H1 (cell line): Measurements from ENCODE around the gene GLCE. TPM values are rescaled to one million over a fixed set of nuclear protein-coding genes. Genes with fewer than 3 reads are reported as not detected.

ENCODE experiments used
- CTCF ChIA-PET: fragments of 300-600 bp; sonication (Branson Sonifier 250); formaldehyde crosslinking; loops from one replicate; lab custom pipeline; 2021; ENCODE audit not compliant: partially characterized antibody; lab: Charles Lee
- POLR2A ChIA-PET: fragments of 300-600 bp; sonication (Branson Sonifier 250); formaldehyde crosslinking; loops from one replicate; lab custom pipeline; 2021; ENCODE audit warnings: inconsistent platforms; ENCODE audit not compliant: partially characterized antibody; lab: Charles Lee
- DNase-seq, 2 experiments: peaks; one replicate each; pipeline versions ENCODE4 v3.0.0 to v3.0.0-alpha.2; 2010 to 2022; ENCODE audit warnings: low spot score in 2 of 2, low read depth in 1 of 2, mixed read lengths in 1 of 2
- FAIRE-seq: peaks from 2 replicates; lab custom pipeline; 2011; peaks lifted over from hg19 to GRCh38; lab: Jason Lieb, UNC
- H2AFZ ChIP-seq: 2 replicates; pipeline ENCODE4 v1.8.1; 2012; ENCODE audit warnings: low read length, inconsistent platforms
- H2AK5ac ChIP-seq: 2 replicates; pipeline ENCODE4 v1.6.1; 2013; ENCODE audit warnings: low read depth, low read length
- H2BK120ac ChIP-seq: replicated peaks from 2 replicates; pipeline ENCODE3; 2013; ENCODE audit warnings: low read depth, low read length, inconsistent platforms
- H2BK12ac ChIP-seq: 2 replicates; pipeline ENCODE4 v1.6.1; 2013; ENCODE audit warnings: low read depth, low read length
- H2BK15ac ChIP-seq: 2 replicates; pipeline ENCODE4 v1.6.1; 2013; ENCODE audit warnings: low read length
- H2BK20ac ChIP-seq: 2 replicates; pipeline ENCODE4 v1.6.1; 2013; ENCODE audit warnings: low read length
- H2BK5ac ChIP-seq: 2 replicates; pipeline ENCODE4 v1.6.1; 2013; ENCODE audit warnings: low read depth, low read length
- H3K14ac ChIP-seq: 2 replicates; pipeline ENCODE4 v1.6.1; 2013; ENCODE audit warnings: inconsistent platforms; ENCODE audit not compliant: insufficient read length
- H3K18ac ChIP-seq: 2 replicates; pipeline ENCODE4 v1.6.1; 2013; ENCODE audit warnings: low read length; ENCODE audit errors: extremely low read depth
- H3K23ac ChIP-seq: 2 replicates; pipeline ENCODE4 v1.6.1; 2013; ENCODE audit warnings: inconsistent platforms; ENCODE audit not compliant: insufficient read length
- H3K23me2 ChIP-seq: 2 replicates; pipeline ENCODE4 v1.6.1; 2013; ENCODE audit warnings: low read depth, low read length
- H3K27ac ChIP-seq: 2 replicates; pipeline ENCODE4 v1.6.1; 2011; ENCODE audit warnings: low read depth, low read length, inconsistent platforms
- H3K27me3 ChIP-seq, 4 experiments: replicated peaks in 1 of 4; 1 replicate in 1 of 4; 2 replicates in 3 of 4; pipeline versions ENCODE4 v1.6.1 to v1.8.1; 2011 to 2013; ENCODE audit warnings: low read length in 3 of 4, mild to moderate bottlenecking in 3 of 4, inconsistent platforms in 2 of 4, mixed read lengths in 2 of 4, moderate library complexity in 1 of 4; ENCODE audit not compliant: control insufficient read depth in 3 of 4, insufficient read depth in 3 of 4; ENCODE audit errors: extremely low read depth in 1 of 4
- H3K36me3 ChIP-seq, 4 experiments: 2 replicates each; pipeline versions ENCODE4 v1.6.1 to v1.8.1; 2011 to 2013; ENCODE audit warnings: mild to moderate bottlenecking in 4 of 4, low read length in 3 of 4, moderate library complexity in 2 of 4, control low read depth in 1 of 4, inconsistent platforms in 1 of 4; ENCODE audit not compliant: insufficient read depth in 4 of 4, control insufficient read depth in 2 of 4
- H3K4ac ChIP-seq: replicated peaks from 2 replicates; pipeline ENCODE3; 2013; ENCODE audit warnings: low read length, low read depth, mixed read lengths, inconsistent platforms; ENCODE audit not compliant: insufficient read length
- H3K4me1 ChIP-seq, 4 experiments: replicated peaks in 1 of 4; 1 replicate in 1 of 4; 2 replicates in 3 of 4; pipeline versions ENCODE4 v1.6.1 to v1.8.1; 2011 to 2013; ENCODE audit warnings: low read length in 3 of 4, inconsistent platforms in 2 of 4, mixed read lengths in 1 of 4; ENCODE audit not compliant: insufficient read depth in 4 of 4, control insufficient read depth in 3 of 4
- H3K4me2 ChIP-seq, 2 experiments: 2 replicates each; pipeline versions ENCODE4 v1.6.1 to v1.8.1; 2011 to 2013; ENCODE audit warnings: low read depth in 2 of 2, low read length in 2 of 2, control low read depth in 1 of 2, inconsistent platforms in 1 of 2, mild to moderate bottlenecking in 1 of 2; ENCODE audit not compliant: insufficient read depth in 1 of 2
- H3K4me3 ChIP-seq, 4 experiments: fragments of 200-600, 300-600 bp in 1 of 4; sonication (generic), shearing (Covaris generic), sonication (Bioruptor Twin) in 1 of 4; 2 replicates each; pipeline versions ENCODE4 v1.5.1 to v1.8.1; 2011 to 2016; ENCODE audit warnings: low read length in 4 of 4, low read depth in 3 of 4, control low read depth in 2 of 4, inconsistent platforms in 2 of 4, mild to moderate bottlenecking in 2 of 4, mixed read lengths in 1 of 4, moderate library complexity in 1 of 4; ENCODE audit not compliant: insufficient read depth in 2 of 4; ENCODE audit errors: extremely low read depth in 1 of 4
- H3K56ac ChIP-seq: replicated peaks from 2 replicates; pipeline ENCODE3; 2013; ENCODE audit warnings: low read depth, mild to moderate bottlenecking, mixed read lengths, low read length, inconsistent platforms; ENCODE audit not compliant: insufficient read length
- H3K79me1 ChIP-seq: 2 replicates; pipeline ENCODE4 v1.6.1; 2013; ENCODE audit warnings: low read depth, low read length, control low read depth
- H3K79me2 ChIP-seq, 2 experiments: 2 replicates each; pipeline versions ENCODE4 v1.6.1 to v1.8.1; 2012 to 2013; ENCODE audit warnings: low read length in 2 of 2, mild to moderate bottlenecking in 2 of 2, inconsistent platforms in 1 of 2; ENCODE audit not compliant: insufficient read depth in 2 of 2, control insufficient read depth in 1 of 2
- H3K9ac ChIP-seq, 4 experiments: replicated peaks in 1 of 4; 1 replicate in 1 of 4; 2 replicates in 3 of 4; pipeline versions ENCODE4 v1.6.1 to v1.8.1; 2011 to 2013; ENCODE audit warnings: low read depth in 3 of 4, low read length in 3 of 4, control low read depth in 2 of 4, mild to moderate bottlenecking in 2 of 4, moderate library complexity in 2 of 4, inconsistent platforms in 1 of 4; ENCODE audit errors: extremely low read depth in 1 of 4
- H3K9me3 ChIP-seq, 2 experiments: 2 replicates each; pipeline versions ENCODE4 v1.6.1 to v1.8.1; 2012 to 2013; ENCODE audit warnings: mild to moderate bottlenecking in 2 of 2, moderate library complexity in 2 of 2, control low read depth in 1 of 2, inconsistent platforms in 1 of 2, low read depth in 1 of 2, low read length in 1 of 2, mixed read lengths in 1 of 2; ENCODE audit not compliant: insufficient read depth in 2 of 2
- H4K20me1 ChIP-seq, 2 experiments: replicated peaks in 1 of 2; 2 replicates each; pipeline versions ENCODE3 to v1.8.1; 2011 to 2013; ENCODE audit warnings: inconsistent platforms in 2 of 2, low read length in 2 of 2, mild to moderate bottlenecking in 1 of 2; ENCODE audit not compliant: insufficient read depth in 2 of 2, control insufficient read depth in 1 of 2
- H4K5ac ChIP-seq: 2 replicates; pipeline ENCODE4 v1.6.1; 2013; ENCODE audit warnings: low read length, low read depth, mixed read lengths, inconsistent platforms; ENCODE audit not compliant: insufficient read length
- H4K8ac ChIP-seq: 2 replicates; pipeline ENCODE4 v1.8.0; 2013; ENCODE audit warnings: mild to moderate bottlenecking, moderate library complexity, low read length, inconsistent platforms; ENCODE audit not compliant: insufficient read depth; ENCODE audit errors: extremely low read depth
- H4K91ac ChIP-seq: replicated peaks from 2 replicates; pipeline ENCODE3; 2013; ENCODE audit warnings: low read length, mixed read lengths, inconsistent platforms; ENCODE audit not compliant: insufficient read length
- TCF12 ChIP-seq: IDR thresholded peaks from 2 replicates; pipeline ENCODE4 v1.6.1; 2011; ENCODE audit warnings: low read depth, mild to moderate bottlenecking, low read length
- WGBS, 2 experiments: shearing (Covaris generic) in 1 of 2; methylation state at CpG; one replicate each; pipeline versions ENCODE4 v1.1.6 to v1.1.7; 2013 to 2015; ENCODE audit warnings: low lambda C conversion rate in 2 of 2, mixed read lengths in 2 of 2, inconsistent platforms in 1 of 2, low coverage in 1 of 2, missing lambda C conversion rate in 1 of 2; ENCODE audit not compliant: insufficient replicate concordance in 2 of 2, insufficient coverage in 1 of 2, insufficient read length in 1 of 2; ENCODE audit errors: extremely low coverage in 1 of 2, missing lambda C conversion rate in 1 of 2; 5-methylcytosine and 5-hydroxymethylcytosine counted together
- polyA plus RNA-seq, 7 experiments: library from polyadenylated mRNA; depleted of rRNA in 3 of 7; stranded (reverse) in 5 of 7; unstranded in 2 of 7; fragments of >200 nt in 5 of 7; fragments of 200-250 nt in 2 of 7; gene quantifications; 1 replicate in 5 of 7; 2 replicates in 1 of 7; 4 replicates in 1 of 7; pipeline versions ENCODE4 v1.2.1 to v1.2.3, GENCODE V29; 2011 to 2013; ENCODE audit warnings: missing spikeins in 2 of 7, mixed read lengths in 2 of 7
- total RNA-seq: library from RNA; stranded (reverse); fragmentation: NEBNext Ultra II Directional; extraction: Animal tissue kit (Norgen Biotek cat#: 25700); gene quantifications from 2 replicates; pipeline ENCODE4 v1.2.1, GENCODE V29; 2021

Gene GLCE
- total and polyA plus RNA-seq, 2 of the 8 experiments (the other 6 are each of a cell fraction or from before 2014, with no cell fraction given) = 17.1 to 22.7 TPM

DNA sequence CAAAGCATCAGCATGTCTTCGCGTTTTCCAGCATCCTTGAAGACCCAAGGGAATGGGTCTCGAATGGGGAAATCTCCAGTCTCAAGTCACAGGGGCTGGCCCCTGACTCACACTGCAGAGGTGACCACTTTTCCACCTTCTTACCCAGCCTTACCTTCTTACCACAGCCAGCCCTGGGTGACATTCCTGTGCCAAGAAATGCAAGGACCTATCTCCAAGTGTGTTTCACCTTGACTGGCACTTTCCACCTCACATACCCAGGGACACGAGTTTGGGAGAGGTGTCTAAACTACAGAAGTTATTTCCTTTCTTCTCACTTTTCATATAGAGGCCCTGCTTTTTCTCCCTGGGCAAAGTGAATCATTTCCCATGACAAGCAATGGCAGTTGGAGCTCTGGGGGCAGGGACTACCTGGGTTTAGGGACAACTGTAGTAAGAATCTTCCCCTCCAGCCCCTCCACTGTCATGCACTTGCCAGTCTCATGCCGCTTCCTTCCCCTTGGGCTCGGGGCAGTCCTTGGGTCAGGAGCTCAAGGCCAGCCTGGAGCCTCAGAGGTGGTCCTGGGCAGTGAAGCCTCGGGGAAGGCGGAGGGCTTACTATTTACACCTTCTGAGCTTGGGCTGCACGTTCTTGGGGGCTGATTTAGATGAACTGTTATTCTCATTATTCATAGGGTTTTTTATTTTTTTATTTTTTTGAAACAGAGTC is 155.1 kb downstream of the GLCE start:
- DNase-seq = no peak
- Histone ChIP-seq H2AFZ (no peak overlapping the region), H2BK20ac (no peak overlapping the region), H4K5ac (no peak overlapping the region), H4K20me1 (peaks cover 0 to 1% of the 10 kb centered on the region in 2 experiments), H2BK15ac (no peak overlapping the region), H3K27ac (no peak overlapping the region), H3K56ac (no peak overlapping the region), H3K23me2 (no peaks in the 10 kb centered on the region), H3K27me3 (no peaks in the 10 kb centered on the region), H3K9ac (no peak overlapping the region), H2AK5ac (no peak overlapping the region), H3K79me1 (no peaks in the 10 kb centered on the region; the same call in none of the 2 replicates), H3K36me3 (no peaks in the 10 kb centered on the region), H3K4ac (no peak overlapping the region), H3K18ac (no peak overlapping the region), H4K91ac (no peak overlapping the region), H3K4me3 (no peak overlapping the region), H3K14ac (no peak overlapping the region), H3K79me2 (no peaks in the 10 kb centered on the region), H2BK5ac (no peak overlapping the region), H2BK120ac (no peak overlapping the region), H3K23ac (no peak overlapping the region), H2BK12ac (no peak overlapping the region), H4K8ac (no peak overlapping the region), H3K9me3 (no peaks in the 10 kb centered on the region), H3K4me1 (peaks cover 0 to 6% (median 3%) of the 10 kb centered on the region in 4 experiments; a peak in 4 of 7 replicates), H3K4me2 (no peak overlapping the region)
- no peak for TF ChIP-seq TCF12
- CTCF ChIA-PET = interaction anchor here (0.7 to 1.6 kb wide), 5 partner anchors 11 to 524 kb away, joined by 3 to 5 read pairs (median 3); no protein-coding TSS in a partner anchor
- 82% methylated on average over 9 of the region's 9 CpGs; no CpG with 5 or more reads in 1 of the 2 experiments for WGBS, 2 experiments
- FAIRE-seq = no peak
- POLR2A ChIA-PET = interaction anchor here (0.7 kb wide), 1 partner anchor 141 kb away, joined by 3 read pairs; no protein-coding TSS in a partner anchor
